ENCODE measurements around the gene CPNE6. TPM values are rescaled to one million over a fixed set of nuclear protein-coding genes. Genes with fewer than 3 reads are reported as not detected.

Gene CPNE6
- total and polyA plus RNA-seq, 2 of the 13 experiments (the other 11 are each of a cell fraction or from before 2014, with no cell fraction given), result not detected

- TF ChIP-seq ZNF280B (CRISPR knock-in tag; IDR thresholded peaks at IDR 0.05; ENCODE audit: borderline replicate concordance) (peak; percentile 44; the same call in 1 of the 2 replicates), HIVEP1 (CRISPR knock-in tag; IDR thresholded peaks at IDR 0.05) (peak; percentile 29; the same call in 1 of the 2 replicates), ZNF572 (CRISPR knock-in tag; IDR thresholded peaks at IDR 0.05) (no peak), IKZF5 (CRISPR knock-in tag; IDR thresholded peaks at IDR 0.05) (0 out of 2 replicates have a peak, but pooled peaks have one; percentile 22), EED (CRISPR knock-in tag; IDR thresholded peaks at IDR 0.05) (0 out of 2 replicates have a peak, but pooled peaks have one; percentile 15), ADNP (CRISPR knock-in tag; IDR thresholded peaks at IDR 0.05) (no peak), ZBTB38 (CRISPR knock-in tag; IDR thresholded peaks at IDR 0.05) (no peak), ZNF839 (CRISPR knock-in tag; IDR thresholded peaks at IDR 0.05; ENCODE audit: borderline replicate concordance) (no peak), SP4 (CRISPR knock-in tag; IDR thresholded peaks at IDR 0.05) (peak; percentile 49; the same call in 1 of the 2 replicates), ZNF205 (CRISPR knock-in tag; IDR thresholded peaks at IDR 0.05) (no peak), PHF21A (CRISPR knock-in tag; IDR thresholded peaks at IDR 0.05) (no peak), ZNF292 (CRISPR knock-in tag; IDR thresholded peaks at IDR 0.05; ENCODE audit: borderline replicate concordance, low read depth) (no peak), MYC (CRISPR knock-in tag; IDR thresholded peaks at IDR 0.05; ENCODE audit: borderline replicate concordance) (no peak), ZNF75D (CRISPR knock-in tag; IDR thresholded peaks at IDR 0.05; ENCODE audit: borderline replicate concordance) (no peak), NRL (CRISPR knock-in tag; IDR thresholded peaks at IDR 0.05; ENCODE audit: borderline replicate concordance) (0 out of 2 replicates have a peak, but pooled peaks have one; percentile 18), ZNF329 (CRISPR knock-in tag; IDR thresholded peaks at IDR 0.05; ENCODE audit: low read depth) (no peak), SMC3 (IDR thresholded peaks at IDR 0.05; ENCODE audit: low read length) (no peak), MAF1 (CRISPR knock-in tag; IDR thresholded peaks at IDR 0.05; ENCODE audit: borderline replicate concordance) (no peak), ATM (IDR thresholded peaks at IDR 0.05; ENCODE audit: borderline replicate concordance) (no peak), IRX3 (CRISPR knock-in tag; IDR thresholded peaks at IDR 0.05; ENCODE audit: borderline replicate concordance, low read depth) (no peak), ZBTB46 (CRISPR knock-in tag; IDR thresholded peaks at IDR 0.05; ENCODE audit: borderline replicate concordance) (no peak), TOPORS (CRISPR knock-in tag; IDR thresholded peaks at IDR 0.05) (0 out of 2 replicates have a peak, but pooled peaks have one; percentile 14), AGO2 (optimal IDR thresholded peaks at IDR 0.05; ENCODE audit: low read depth, low read length) (no peak)
These were observed 9.0 kb upstream of the CPNE6 start (continued) for GRCh38 chr14:24062216-24062980.

All from HepG2 (cell line).